Measurements from ENCODE around the gene CCNB3. TPM values are rescaled to one million over a fixed set of nuclear protein-coding genes. Genes with fewer than 3 reads are reported as not detected.

Gene CCNB3
- total RNA-seq, 1 experiment from 2014 or later, result 0.68 TPM

GRCh38 chrX:50169717-50170116 lies 34.8 kb upstream of the CCNB3 start:
- Mint-ChIP-seq H3K4me3 (ENCODE audit: unreplicated experiment) (no peak overlapping the region), H3K27me3 (ENCODE audit: insufficient read depth, unreplicated experiment) (peaks cover 42% of the 10 kb centered on the region), H3K9me3 (ENCODE audit: unreplicated experiment) (peaks cover 13% of the 10 kb centered on the region), H3K4me1 (ENCODE audit: insufficient read depth, unreplicated experiment) (no peaks in the 10 kb centered on the region), H3K36me3 (ENCODE audit: insufficient read depth, unreplicated experiment) (no peaks in the 10 kb centered on the region), H3K27ac (ENCODE audit: low read depth, unreplicated experiment) (no peak overlapping the region)
- no peak for TF ChIP-seq CTCF (IDR thresholded peaks at IDR 0.05; ENCODE audit: unreplicated experiment)
- intact Hi-C loops (cut with micrococcal nuclease), result no loop called here
- ChIA-PET CTCF (interaction anchor here (0.6 kb wide), 1 partner anchor 174 kb away, joined by 3 read pairs; no protein-coding TSS in a partner anchor), POLR2A (no interaction called here)
- BruUV-seq (replicated peaks), result no TSS peak
- DNase-seq (ENCODE audit: unreplicated experiment), result no peak

GRCh38 chrX:50180073-50180940 lies 24.3 kb upstream of the CCNB3 start:
- intact Hi-C loops (cut with micrococcal nuclease), result no loop called here
- no peak overlapping the region for H3K4me3 Mint-ChIP-seq (ENCODE audit: unreplicated experiment)
- POLR2A ChIA-PET, result interaction anchor here (1.1 kb wide), 1 partner anchor 24 kb away, joined by 3 read pairs; the partner anchor contains the start of gene CCNB3
- H3K9me3 Mint-ChIP-seq (ENCODE audit: unreplicated experiment), result peaks cover 9% of the 10 kb centered on the region
- no peak for TF ChIP-seq CTCF (IDR thresholded peaks at IDR 0.05; ENCODE audit: unreplicated experiment)
- H3K36me3 Mint-ChIP-seq (ENCODE audit: insufficient read depth, unreplicated experiment), result no peaks in the 10 kb centered on the region
- BruUV-seq (replicated peaks), result no TSS peak
- DNase-seq (ENCODE audit: unreplicated experiment), result no peak
- H3K4me1 Mint-ChIP-seq (ENCODE audit: insufficient read depth, unreplicated experiment), result no peaks in the 10 kb centered on the region
- H3K27me3 Mint-ChIP-seq (ENCODE audit: insufficient read depth, unreplicated experiment), result peaks cover 40% of the 10 kb centered on the region
- H3K27ac Mint-ChIP-seq (ENCODE audit: low read depth, unreplicated experiment), result no peak overlapping the region
- CTCF ChIA-PET, result interaction anchor here (0.7 kb wide), 1 partner anchor 570 kb away, joined by 3 read pairs; no protein-coding TSS in a partner anchor

GRCh38 chrX:50183891-50184290 lies 20.7 kb upstream of the CCNB3 start:
- no peaks in the 10 kb centered on the region for H3K4me1 Mint-ChIP-seq (ENCODE audit: insufficient read depth, unreplicated experiment)
- POLR2A ChIA-PET, result no interaction called here
- DNase-seq (ENCODE audit: unreplicated experiment), result no peak
- H3K27ac Mint-ChIP-seq (ENCODE audit: low read depth, unreplicated experiment), result no peak overlapping the region
- H3K4me3 Mint-ChIP-seq (ENCODE audit: unreplicated experiment), result no peak overlapping the region
- peaks cover 57% of the 10 kb centered on the region for H3K27me3 Mint-ChIP-seq (ENCODE audit: insufficient read depth, unreplicated experiment)
- peaks cover 9% of the 10 kb centered on the region for H3K9me3 Mint-ChIP-seq (ENCODE audit: unreplicated experiment)
- H3K36me3 Mint-ChIP-seq (ENCODE audit: insufficient read depth, unreplicated experiment), result no peaks in the 10 kb centered on the region
- intact Hi-C loops (cut with micrococcal nuclease), result no loop called here
- no peak for TF ChIP-seq CTCF (IDR thresholded peaks at IDR 0.05; ENCODE audit: unreplicated experiment)
- BruUV-seq (replicated peaks), result no TSS peak
- CTCF ChIA-PET, result interaction anchor here (1.4 kb wide), 1 partner anchor 28 kb away, joined by 3 read pairs; no protein-coding TSS in a partner anchor

GRCh38 chrX:50188859-50189600 lies 15.5 kb upstream of the CCNB3 start:
- intact Hi-C loops (cut with micrococcal nuclease), result no loop called here

More at GRCh38 chrX:50188859-50189600, 15.5 kb upstream of the CCNB3 start:
- H3K27ac Mint-ChIP-seq (ENCODE audit: low read depth, unreplicated experiment), result no peak overlapping the region
- no TSS peak for BruUV-seq (replicated peaks)
- no peak for TF ChIP-seq CTCF (IDR thresholded peaks at IDR 0.05; ENCODE audit: unreplicated experiment)
- no peak for DNase-seq (ENCODE audit: unreplicated experiment)
- no peaks in the 10 kb centered on the region for H3K36me3 Mint-ChIP-seq (ENCODE audit: insufficient read depth, unreplicated experiment)
- CTCF ChIA-PET, result interaction anchor here (0.6 to 0.8 kb wide), 2 partner anchors 16 to 269 kb away, joined by 3 read pairs; partner anchors contain the start of gene CCNB3
- no peaks in the 10 kb centered on the region for H3K4me1 Mint-ChIP-seq (ENCODE audit: insufficient read depth, unreplicated experiment)
- POLR2A ChIA-PET, result no interaction called here
- H3K4me3 Mint-ChIP-seq (ENCODE audit: unreplicated experiment), result no peak overlapping the region
- H3K27me3 Mint-ChIP-seq (ENCODE audit: insufficient read depth, unreplicated experiment), result peaks cover 78% of the 10 kb centered on the region
- H3K9me3 Mint-ChIP-seq (ENCODE audit: unreplicated experiment), result no peaks in the 10 kb centered on the region

All from MCF 10A (cell line).